Body of pancreas (tissue), 4 donors: Measurements from ENCODE around the gene MASP2. TPM values are rescaled to one million over a fixed set of nuclear protein-coding genes. Genes with fewer than 3 reads are reported as not detected.

Source experiments
- ATAC-seq: fragments of 150-250 bp; one replicate; pipeline ENCODE4 v1.9.1; 2016
- DNase-seq, 4 donors: peaks; one replicate each; pipeline ENCODE4 v3.0.0-alpha.2; 2019
- H3K27ac ChIP-seq, 4 donors: fragments of 200-600 bp; sonication (generic); 1 replicate in 3 of 4; 2 replicates in 1 of 4; pipeline versions ENCODE4 v1.5.1 to v1.6.1; 2016 to 2019; ENCODE audit warnings: mild to moderate bottlenecking in 1 of 4, mixed read lengths in 1 of 4, moderate library complexity in 1 of 4
- H3K27me3 ChIP-seq, 2 donors: fragments of 200-600 bp; sonication (generic); one replicate each; pipeline ENCODE4 v1.6.0; 2016; ENCODE audit warnings: mild to moderate bottlenecking in 1 of 2
- H3K36me3 ChIP-seq, 2 donors: fragments of 200-600 bp; sonication (generic); replicated peaks in 1 of 2; 2 replicates each; pipeline ENCODE4 v1.5.1; 2016; ENCODE audit warnings: low read depth in 2 of 2; ENCODE audit not compliant: insufficient read depth in 1 of 2
- H3K4me1 ChIP-seq: fragments of 200-600 bp; sonication (generic); one replicate; pipeline ENCODE4 v1.6.0; 2016
- H3K4me3 ChIP-seq, 2 donors: fragments of 200-600 bp; sonication (generic); 1 replicate in 1 of 2; 2 replicates in 1 of 2; pipeline ENCODE4 v1.5.1; 2016 to 2019
- H3K9me3 ChIP-seq, 3 donors: fragments of 200-600 bp; sonication (generic); 1 replicate in 2 of 3; 2 replicates in 1 of 3; pipeline ENCODE4 v1.5.1; 2016
- POLR2A ChIP-seq, 3 donors: fragments of 450-650 bp; IDR thresholded peaks; one replicate each; pipeline ENCODE4 v1.6.1; 2016; ENCODE audit warnings: antibody characterized with exemption in 3 of 3, mild to moderate bottlenecking in 2 of 3
- WGBS, 2 donors: methylation state at CpG; one replicate each; pipeline ENCODE4 v1.1.5; 2017; 5-methylcytosine and 5-hydroxymethylcytosine counted together
- intact Hi-C: fragments of 100-400 bp; cut with DNase I; formaldehyde crosslinking; loops from one replicate; pipeline ENCODE4 v1.15.1; 2023
- total RNA-seq, 2 donors: library from RNA; depleted of rRNA; stranded (reverse); fragments of >200 nt; gene quantifications; one replicate each; pipeline ENCODE4 v1.1.0, GENCODE V29; 2016
- TF ChIP-seq, protein P1 (sequence below), 7 experiments: fragments of 450-650 bp in 4 of 7; fragments of 200-600 bp in 3 of 7; sonication (generic) in 3 of 7; IDR thresholded peaks; one replicate each; pipeline ENCODE4 v1.5.1; 2016 to 2019; ENCODE audit warnings: antibody characterized with exemption in 7 of 7

MASP2 gene
- total RNA-seq, 2 donors from 2014 or later, result not detected

GRCh38 chr1:11058026-11058425, 11.0 kb upstream of the MASP2 start:
- H3K9me3 ChIP-seq, result no peaks in the 10 kb centered on the region
- no peak for TF ChIP-seq POLR2A (IDR thresholded peaks at IDR 0.05)
- TF ChIP-seq, protein P1, sequence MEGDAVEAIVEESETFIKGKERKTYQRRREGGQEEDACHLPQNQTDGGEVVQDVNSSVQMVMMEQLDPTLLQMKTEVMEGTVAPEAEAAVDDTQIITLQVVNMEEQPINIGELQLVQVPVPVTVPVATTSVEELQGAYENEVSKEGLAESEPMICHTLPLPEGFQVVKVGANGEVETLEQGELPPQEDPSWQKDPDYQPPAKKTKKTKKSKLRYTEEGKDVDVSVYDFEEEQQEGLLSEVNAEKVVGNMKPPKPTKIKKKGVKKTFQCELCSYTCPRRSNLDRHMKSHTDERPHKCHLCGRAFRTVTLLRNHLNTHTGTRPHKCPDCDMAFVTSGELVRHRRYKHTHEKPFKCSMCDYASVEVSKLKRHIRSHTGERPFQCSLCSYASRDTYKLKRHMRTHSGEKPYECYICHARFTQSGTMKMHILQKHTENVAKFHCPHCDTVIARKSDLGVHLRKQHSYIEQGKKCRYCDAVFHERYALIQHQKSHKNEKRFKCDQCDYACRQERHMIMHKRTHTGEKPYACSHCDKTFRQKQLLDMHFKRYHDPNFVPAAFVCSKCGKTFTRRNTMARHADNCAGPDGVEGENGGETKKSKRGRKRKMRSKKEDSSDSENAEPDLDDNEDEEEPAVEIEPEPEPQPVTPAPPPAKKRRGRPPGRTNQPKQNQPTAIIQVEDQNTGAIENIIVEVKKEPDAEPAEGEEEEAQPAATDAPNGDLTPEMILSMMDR (IDR thresholded peaks at IDR 0.05), result no peak
- H3K27me3 ChIP-seq, result no peaks in the 10 kb centered on the region
- no peak overlapping the region for H3K27ac ChIP-seq
- H3K4me3 ChIP-seq, result no peak overlapping the region
- peaks cover 0 to 7% of the 10 kb centered on the region in 2 donors for H3K36me3 ChIP-seq
- ATAC-seq (no peak), DNase-seq (no peak)
- peaks cover 49% of the 10 kb centered on the region for H3K4me1 ChIP-seq
- WGBS, 2 donors, result 89 to 96% methylated on average over 8 to 14 of the region's 14 CpGs
- intact Hi-C loops, result no loop called here

- H3K27me3 ChIP-seq, result no peaks in the 10 kb centered on the region
- no peak overlapping the region for H3K27ac ChIP-seq
- WGBS, 2 donors, result 82 to 84% methylated on average over 8 of the region's 8 CpGs
- DNase-seq (no peak), ATAC-seq (no peak)
- peaks cover 0 to 7% of the 10 kb centered on the region in 2 donors for H3K36me3 ChIP-seq
- H3K9me3 ChIP-seq, result no peaks in the 10 kb centered on the region
- H3K4me3 ChIP-seq, result no peak overlapping the region
- peaks cover 55% of the 10 kb centered on the region for H3K4me1 ChIP-seq
- intact Hi-C loops, result no loop called here
- TF ChIP-seq, protein P1 (IDR thresholded peaks at IDR 0.05), result no peak
- no peak for TF ChIP-seq POLR2A (IDR thresholded peaks at IDR 0.05)
Observed at GRCh38 chr1:11057477-11057876, 10.4 kb upstream of the MASP2 start.

GRCh38 chr1:11056504-11056903, 9.5 kb upstream of the MASP2 start:
- Histone ChIP-seq H3K36me3 (peaks cover 0 to 7% of the 10 kb centered on the region in 2 donors), H3K4me1 (peaks cover 51% of the 10 kb centered on the region), H3K27me3 (no peaks in the 10 kb centered on the region), H3K27ac (no peak overlapping the region), H3K9me3 (no peaks in the 10 kb centered on the region), H3K4me3 (no peak overlapping the region)
- ATAC-seq (no peak), DNase-seq (no peak)
- TF ChIP-seq POLR2A (IDR thresholded peaks at IDR 0.05), result no peak
- TF ChIP-seq, protein P1 (IDR thresholded peaks at IDR 0.05), result no peak
- WGBS, 2 donors, result 83 to 93% methylated on average over 2 to 7 of the region's 7 CpGs
- intact Hi-C loops, result no loop called here

DNA sequence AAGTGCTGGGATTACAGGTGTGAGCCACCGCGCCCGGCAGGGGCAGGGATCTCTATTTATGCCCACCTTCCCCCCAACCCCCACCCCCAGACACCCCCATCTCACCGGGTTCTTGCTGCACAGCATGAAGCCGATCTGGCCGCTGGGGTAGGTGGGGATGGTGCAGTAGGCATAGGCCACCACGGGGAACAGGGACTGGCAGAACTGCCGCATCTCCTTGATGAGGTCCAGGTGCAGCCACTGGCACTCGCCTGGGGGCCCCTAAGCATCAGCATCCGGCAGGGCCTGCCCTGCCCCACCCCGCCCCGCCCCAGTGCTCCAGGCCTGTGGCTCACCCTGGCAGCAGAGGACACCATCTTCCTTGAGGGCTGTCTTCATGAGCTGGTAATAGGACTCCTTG, 8.6 kb upstream of the MASP2 start:
- no peak for TF ChIP-seq POLR2A (IDR thresholded peaks at IDR 0.05)
- TF ChIP-seq, protein P1 (IDR thresholded peaks at IDR 0.05), result no peak
- Histone ChIP-seq H3K4me1 (peaks cover 43% of the 10 kb centered on the region), H3K27ac (no peak overlapping the region), H3K36me3 (peaks cover 0 to 7% of the 10 kb centered on the region in 2 donors), H3K4me3 (no peak overlapping the region), H3K9me3 (no peaks in the 10 kb centered on the region), H3K27me3 (no peaks in the 10 kb centered on the region)
- DNase-seq (no peak), ATAC-seq (no peak)
- WGBS, 2 donors, result 86 to 94% methylated on average over 5 to 6 of the region's 12 CpGs
- intact Hi-C loops, result no loop called here

DNA sequence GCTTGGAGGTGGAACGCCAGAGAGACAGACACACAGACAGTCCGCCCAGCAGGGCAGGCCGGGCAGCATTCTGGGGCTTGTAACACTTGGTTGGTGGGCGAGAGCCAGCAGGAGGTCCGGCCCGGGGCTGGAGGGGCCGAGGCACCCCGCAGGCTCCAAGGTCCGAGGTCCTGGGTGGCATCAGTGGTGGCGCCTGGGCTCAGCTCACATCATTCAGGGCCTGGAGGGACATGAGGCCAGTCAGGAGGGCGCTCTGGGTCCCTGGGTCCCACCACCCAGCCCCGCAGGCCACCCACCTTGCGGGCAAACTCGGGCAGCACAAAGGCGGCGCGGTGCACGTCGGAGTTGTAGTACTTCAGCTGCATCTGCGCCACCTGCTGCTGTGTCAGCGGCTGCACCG, 7.6 kb upstream of the MASP2 start:
- Histone ChIP-seq H3K4me3 (no peak overlapping the region), H3K36me3 (peaks cover 0 to 7% of the 10 kb centered on the region in 2 donors), H3K4me1 (peaks cover 39% of the 10 kb centered on the region), H3K9me3 (no peaks in the 10 kb centered on the region), H3K27me3 (no peaks in the 10 kb centered on the region), H3K27ac (no peak overlapping the region)
- WGBS, 2 donors, result 88 to 92% methylated on average over 11 to 15 of the region's 22 CpGs
- DNase-seq (no peak), ATAC-seq (no peak)
- no peak for TF ChIP-seq POLR2A (IDR thresholded peaks at IDR 0.05)
- TF ChIP-seq, protein P1 (IDR thresholded peaks at IDR 0.05), result no peak
- intact Hi-C loops, result no loop called here
